ENCODE data around the gene AHNAK.

GRCh38 chr11:62496676-62497075, 49.9 kb downstream of the AHNAK start:
- TF ChIP-seq RAD21 (IDR thresholded peaks at IDR 0.05 in 1 of 2, conservative IDR thresholded peaks at IDR 0.05 in 1 of 2; ENCODE audit: low read depth in 2 of 2, low read length in 2 of 2) (no peak), CTCF (IDR thresholded peaks at IDR 0.05; ENCODE audit: control extremely low read depth in 1 of 3, insufficient read depth in 1 of 3, low read depth in 1 of 3, low read length in 3 of 3) (no peak), POLR2A (IDR thresholded peaks at IDR 0.05; ENCODE audit: control extremely low read depth in 1 of 2, low read depth in 2 of 2, low read length in 2 of 2) (no peak), KDM4A (IDR thresholded peaks at IDR 0.05; ENCODE audit: low read depth, low read length, severe bottlenecking) (no peak), YY1 (IDR thresholded peaks at IDR 0.05; ENCODE audit: low read depth, low read length) (no peak), ATF3 (IDR thresholded peaks at IDR 0.05; ENCODE audit: insufficient read depth, low read depth, low read length) (no peak), MAFK (IDR thresholded peaks at IDR 0.05; ENCODE audit: low read depth, low read length) (no peak), TBP (IDR thresholded peaks at IDR 0.05; ENCODE audit: low read depth, low read length) (no peak)
